ENCODE results near the gene CCNQ.

- TF ChIP-seq CTCF (IDR thresholded peaks at IDR 0.05 in 2 of 3, conservative IDR thresholded peaks at IDR 0.05 in 1 of 3; ENCODE audit: control insufficient read depth in 2 of 3, extremely low read depth in 1 of 3, insufficient read depth in 1 of 3, low read depth in 3 of 3, low read length in 3 of 3) (no peak), POLR2A (IDR thresholded peaks at IDR 0.05; ENCODE audit: low read depth, low read length) (no peak), JUNB (IDR thresholded peaks at IDR 0.05) (no peak), HDAC6 (IDR thresholded peaks at IDR 0.05; ENCODE audit: unreplicated experiment) (no peak), ZNF274 (IDR thresholded peaks at IDR 0.05; ENCODE audit: insufficient read depth, insufficient read length) (no peak), NBN (IDR thresholded peaks at IDR 0.05) (no peak), HCFC1 (IDR thresholded peaks at IDR 0.05; ENCODE audit: low read length) (no peak), SIX5 (IDR thresholded peaks at IDR 0.05; ENCODE audit: low read depth, low read length, severe bottlenecking) (no peak), BHLHE40 (IDR thresholded peaks at IDR 0.05; ENCODE audit: borderline replicate concordance in 1 of 2, low read depth in 2 of 2, low read length in 1 of 2) (no peak), NR2F1 (conservative IDR thresholded peaks at IDR 0.05) (no peak), CEBPB (IDR thresholded peaks at IDR 0.05; ENCODE audit: borderline replicate concordance in 1 of 2, low read depth in 2 of 2, low read length in 2 of 2) (no peak)
Measured at GRCh38 chrX:153647461-153648357, 48.8 kb upstream of the CCNQ start.

All from GM12878 (cell line).